Dedifferentiated amniotic fluid mesenchymal stem cell (primary cell): Measurements from ENCODE around the gene TIMM9.
"Not testable (repeated sequence)": the region's sequence is repeated elsewhere in the genome, so short reads cannot be mapped to it uniquely, and the experiment has no call there.

Experiments used
- DNase-seq: peaks from one replicate; pipeline ENCODE4 v3.0.0-alpha.2; 2016; ENCODE audit errors: extremely low spot score

The TIMM9 gene, protein sequence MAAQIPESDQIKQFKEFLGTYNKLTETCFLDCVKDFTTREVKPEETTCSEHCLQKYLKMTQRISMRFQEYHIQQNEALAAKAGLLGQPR

GRCh38 chr14:58427281-58428117 is at the start of gene TIMM9, which contains the start of gene KIAA0586:
TSS of gene TIMM9 (minus strand) at chr14:58427531. CDS start at chr14:58411945, 15,586 bp downstream.
TSS of gene KIAA0586 (plus strand) at chr14:58427719. CDS start at chr14:58428265, 546 bp downstream.
- DNase-seq, result peak; percentile 99

DNA sequence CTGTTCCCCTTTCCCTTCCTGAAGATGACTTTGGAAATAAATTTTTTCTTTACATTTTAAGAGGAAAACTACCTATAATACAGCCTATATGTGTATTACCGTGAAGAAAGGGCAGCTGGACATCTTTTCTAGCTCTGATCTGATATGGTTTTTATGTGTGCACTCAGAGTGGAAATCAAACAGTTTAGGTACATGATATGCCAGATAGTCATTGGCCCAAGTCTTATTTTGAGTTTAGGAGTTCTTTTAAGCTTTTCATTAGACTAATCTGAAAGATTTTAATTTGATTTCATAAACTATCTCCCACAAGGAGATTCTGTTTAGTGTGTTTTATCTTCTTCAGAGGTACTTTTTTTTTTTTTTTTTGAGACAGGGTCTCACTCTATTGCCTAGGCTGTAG is 49.0 kb upstream of the TIMM9 start:
- DNase-seq, result no peak

DNA sequence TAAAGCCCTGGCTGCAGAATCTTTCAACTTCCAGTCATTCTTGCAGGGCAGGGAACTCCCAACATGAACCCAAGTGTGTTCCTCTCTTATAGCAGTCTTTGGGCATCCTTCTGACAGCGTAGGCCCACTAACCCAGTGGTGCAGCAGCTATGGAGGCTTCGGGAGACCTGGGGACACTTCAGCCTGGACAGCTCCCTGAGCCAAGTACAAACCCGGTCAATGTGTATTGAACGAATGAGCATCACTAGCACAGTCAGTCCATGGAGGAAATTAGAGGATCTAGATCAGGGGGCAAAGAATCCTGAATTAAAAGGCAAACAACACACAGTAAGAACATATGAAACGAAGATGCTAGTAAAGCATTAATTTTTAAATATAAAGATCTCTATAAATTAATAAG is 42.0 kb upstream of the TIMM9 start:
- no peak for DNase-seq

GRCh38 chr14:58467575-58467974 is 40.2 kb upstream of the TIMM9 start:
- no peak for DNase-seq

- DNase-seq, result no peak
Observed at GRCh38 chr14:58466459-58466858, 39.1 kb upstream of the TIMM9 start.

DNA sequence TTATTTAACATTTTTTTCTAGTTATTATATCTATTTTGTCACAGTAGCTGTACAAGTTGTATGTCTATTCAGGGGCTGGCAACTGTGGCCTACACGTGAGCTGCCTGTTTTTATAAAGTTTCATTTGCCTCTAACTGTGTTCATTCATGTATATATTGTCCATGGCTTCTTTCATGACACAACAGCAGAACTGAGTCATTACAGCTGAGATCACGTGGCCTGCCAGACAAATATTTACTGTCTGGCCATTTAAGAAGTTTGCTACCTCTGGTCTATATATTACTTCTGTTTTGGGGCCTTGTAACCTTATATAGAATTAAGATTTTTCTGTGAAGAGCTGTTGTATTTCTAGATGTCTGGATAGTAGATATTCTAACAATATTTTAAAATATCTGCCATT is 38.1 kb upstream of the TIMM9 start:
- no peak for DNase-seq

GRCh38 chr14:58464652-58465051 is 37.3 kb upstream of the TIMM9 start:
- no peak for DNase-seq

GRCh38 chr14:58463147-58463546 is 35.8 kb upstream of the TIMM9 start:
- DNase-seq, result no peak

DNA sequence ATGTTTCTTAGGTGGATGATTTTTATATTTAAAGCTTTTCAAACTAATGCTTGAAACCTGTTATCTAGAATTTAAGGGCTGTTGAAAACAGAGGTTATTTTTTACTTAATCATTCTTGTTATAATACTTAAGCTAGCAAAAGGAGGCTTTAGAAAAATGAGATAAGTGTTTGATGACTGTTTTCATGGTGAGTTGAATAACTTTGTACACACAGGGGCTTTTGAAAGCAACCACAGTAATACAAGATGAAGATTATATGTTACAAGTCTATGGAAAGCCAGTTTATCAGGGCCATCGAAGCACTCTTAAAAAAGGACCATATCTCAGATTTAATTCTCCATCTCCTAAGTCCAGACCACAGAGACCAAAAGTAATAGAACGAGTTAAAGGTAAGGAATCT is 33.4 kb upstream of the TIMM9 start:
- no peak for DNase-seq

DNA sequence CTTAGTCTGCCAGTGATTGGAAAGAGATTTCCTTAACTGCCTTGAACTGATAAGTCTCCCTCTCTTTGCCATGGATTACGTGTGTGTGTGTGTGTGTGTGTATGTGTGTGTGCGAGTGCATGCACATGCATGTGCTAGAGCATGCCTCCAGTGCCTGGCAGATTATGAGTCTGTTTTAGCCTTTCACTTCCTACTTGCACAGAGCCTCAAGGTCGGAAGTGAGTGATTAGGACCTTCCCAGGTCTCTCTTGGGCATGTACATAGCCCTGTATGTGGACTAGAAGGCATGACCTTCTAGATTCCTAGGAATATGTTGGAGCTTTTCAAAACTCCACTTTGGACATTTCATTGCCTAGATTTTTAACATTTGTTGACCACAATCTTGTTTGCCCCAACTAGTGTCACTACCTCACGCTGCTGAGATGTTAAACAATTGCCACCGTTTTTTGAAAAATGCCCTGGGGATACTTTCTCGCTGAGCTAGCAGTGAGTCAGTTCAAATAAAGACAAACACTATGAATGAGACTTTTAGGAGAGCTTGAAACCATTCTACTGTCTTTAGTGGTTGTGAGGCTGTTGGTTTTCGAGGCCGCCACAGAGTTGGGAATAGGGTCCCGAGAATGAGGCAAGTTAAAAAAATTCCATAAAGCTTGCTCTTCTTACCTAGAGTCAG is 28.4 kb upstream of the TIMM9 start:
- peak; percentile 31 for DNase-seq

GRCh38 chr14:58444627-58445026 is 17.3 kb upstream of the TIMM9 start:
- no peak for DNase-seq

DNA sequence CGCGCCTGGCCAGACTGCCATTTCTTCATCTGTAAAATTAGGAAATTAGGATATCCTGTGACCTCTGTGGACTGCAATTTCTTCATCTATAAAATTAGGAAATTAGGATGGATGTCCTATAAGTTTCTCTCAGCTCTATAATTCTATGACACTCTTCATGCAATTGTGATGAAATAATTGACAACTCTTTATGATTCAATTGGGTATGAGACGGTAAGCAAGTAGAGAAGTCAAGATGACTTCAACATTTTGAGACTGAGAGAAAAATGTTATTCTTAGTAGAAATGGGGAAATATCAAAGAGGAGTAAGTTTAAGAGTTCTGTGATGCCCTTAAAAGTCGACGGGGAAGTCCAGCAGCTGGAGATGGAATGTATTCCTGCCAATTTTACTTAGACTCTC is 12.1 kb upstream of the TIMM9 start:
- no peak for DNase-seq

DNA sequence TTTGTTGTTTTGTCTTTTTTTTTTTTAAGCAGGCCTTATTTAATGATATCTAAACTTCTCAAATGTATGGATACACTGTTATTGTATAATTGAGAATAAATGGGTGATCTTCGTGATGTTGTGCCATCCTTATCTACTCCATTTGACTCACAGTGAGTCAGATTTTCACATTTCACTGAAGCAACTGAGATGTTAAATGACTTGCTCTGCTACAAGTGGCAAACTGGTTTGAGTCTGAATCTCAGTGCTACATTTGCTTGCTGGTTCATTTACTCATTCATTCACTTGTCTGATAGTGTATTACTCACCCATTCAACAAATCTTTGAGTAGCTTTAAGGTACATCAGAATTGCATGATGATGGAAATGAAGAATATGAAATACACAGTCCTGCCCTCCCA is 2.8 kb upstream of the TIMM9 start:
- DNase-seq, result peak; percentile 22

DNA sequence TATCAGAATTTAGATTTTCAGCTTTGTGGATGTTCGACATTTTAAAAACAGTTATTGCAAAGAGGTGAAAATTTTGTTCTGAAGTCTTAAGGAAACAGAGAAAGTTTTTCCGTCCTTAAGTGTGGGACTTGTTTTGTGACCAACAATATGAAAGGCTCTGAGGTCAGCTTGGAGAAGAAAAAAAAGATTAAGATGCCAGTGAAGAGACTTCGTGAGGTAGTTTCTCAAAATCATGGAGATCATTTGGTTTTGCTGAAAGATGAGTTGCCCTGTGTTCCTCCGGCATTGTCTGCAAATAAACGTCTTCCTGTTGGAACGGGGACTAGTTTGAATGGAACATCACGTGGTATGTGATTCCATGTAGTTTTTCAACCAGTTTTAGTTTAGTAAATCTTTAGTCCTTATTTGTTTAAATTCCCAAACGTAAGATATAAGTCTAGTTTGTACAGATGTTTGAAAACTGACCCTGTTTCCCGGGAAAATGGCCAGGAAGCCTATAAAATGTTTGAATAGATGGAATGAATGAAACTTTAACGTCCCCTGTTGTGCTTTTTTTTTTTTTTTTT is 870 bp upstream of the TIMM9 start:
- peak; percentile 24 for DNase-seq

DNA sequence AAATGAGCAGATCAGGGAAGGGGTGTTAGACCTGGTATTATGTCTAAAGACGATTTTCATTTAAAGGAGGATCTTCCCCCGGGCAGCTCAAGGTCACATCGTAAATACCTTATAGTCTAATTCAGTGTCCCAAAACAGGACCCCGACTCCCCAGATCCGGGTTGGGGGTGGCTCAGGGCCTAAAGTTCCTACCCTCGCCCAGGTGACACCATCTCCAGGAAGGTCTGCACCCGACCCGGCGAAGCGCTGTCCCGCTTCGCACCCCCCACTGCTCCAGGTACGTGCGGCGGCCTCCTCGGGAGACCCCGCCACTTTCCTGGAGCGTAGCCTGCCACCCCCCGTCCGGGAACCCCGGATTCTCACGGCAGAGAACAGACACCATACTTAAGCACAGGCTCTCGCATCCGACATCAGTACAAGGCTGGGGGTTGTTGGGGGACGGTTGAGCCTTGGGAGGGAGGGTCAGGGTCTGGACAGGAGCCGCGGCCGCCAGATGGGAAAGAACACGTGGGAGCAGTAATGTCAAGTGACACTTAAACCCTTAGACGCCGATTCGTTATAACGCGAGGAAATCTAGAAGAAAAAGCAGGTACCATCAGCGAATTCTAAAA is 556 bp downstream of the TIMM9 start:
- peak; percentile 31 for DNase-seq

DNA sequence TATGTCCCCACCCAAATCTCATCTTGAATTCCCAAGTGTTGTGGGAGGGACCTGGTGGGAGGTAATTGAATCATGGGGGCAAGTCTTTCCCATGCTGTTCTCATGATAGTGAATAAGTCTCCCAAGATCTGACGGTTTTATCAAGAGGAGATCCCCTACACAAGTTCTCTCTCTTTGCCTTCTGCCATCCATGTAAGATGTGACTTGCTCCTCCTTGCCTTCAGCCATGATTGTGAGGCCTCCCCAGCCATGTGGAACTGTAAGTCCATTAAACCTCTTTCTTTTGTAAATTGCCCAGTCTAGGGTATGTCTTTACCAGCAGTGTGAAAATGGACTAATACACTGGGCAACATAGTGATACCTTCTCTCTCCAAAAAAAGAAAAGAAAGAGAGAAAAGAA is 10.4 kb downstream of the TIMM9 start:
- DNase-seq, result not testable (repeated sequence)

GRCh38 chr14:58415636-58416547 is 11.4 kb downstream of the TIMM9 start:
- DNase-seq, result no peak

DNA sequence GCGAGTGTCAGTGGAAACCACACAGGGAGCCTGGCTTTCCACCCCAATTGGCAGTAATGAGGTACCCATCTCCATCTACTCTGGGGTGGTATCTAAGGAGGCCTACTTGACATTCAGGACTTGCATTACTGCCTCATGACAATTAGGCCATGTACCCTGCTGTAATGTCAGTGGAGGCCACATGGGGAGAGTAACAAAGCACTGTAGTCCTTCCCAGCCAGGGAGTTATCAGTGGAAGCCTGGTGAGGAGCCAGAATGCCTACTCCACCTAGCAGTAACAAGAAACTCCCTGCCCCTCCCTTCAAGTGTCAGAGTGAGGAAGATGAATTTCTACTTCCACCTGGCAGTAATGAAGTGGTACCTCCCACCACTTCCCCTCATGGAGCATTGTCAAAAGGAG is 12.5 kb downstream of the TIMM9 start:
- DNase-seq, result no peak

DNA sequence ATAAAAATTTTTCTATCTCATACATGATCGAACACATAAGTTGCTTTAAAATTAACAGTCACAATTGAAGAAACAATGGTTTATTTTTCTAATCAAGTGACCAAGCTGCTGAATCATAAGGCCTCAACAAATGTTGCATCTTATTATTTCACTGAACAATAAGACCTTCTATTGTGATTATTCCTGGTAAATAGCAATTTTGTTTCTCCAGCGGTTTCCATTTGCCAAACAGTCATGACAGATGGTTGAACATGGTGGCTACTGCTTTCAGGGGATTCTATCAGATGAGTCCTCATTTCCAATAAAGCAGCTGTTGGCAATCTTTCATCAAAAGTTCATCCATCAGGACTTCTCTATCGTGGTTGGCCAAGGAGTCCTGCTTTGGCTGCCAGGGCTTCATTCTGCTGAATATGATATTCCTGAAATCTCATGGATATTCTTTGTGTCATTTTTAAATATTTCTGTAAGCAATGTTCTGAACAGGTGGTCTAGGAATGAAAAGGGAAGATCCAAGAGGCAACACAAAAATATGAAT is 18.6 kb downstream of the TIMM9 start:
- DNase-seq, result no peak

DNA sequence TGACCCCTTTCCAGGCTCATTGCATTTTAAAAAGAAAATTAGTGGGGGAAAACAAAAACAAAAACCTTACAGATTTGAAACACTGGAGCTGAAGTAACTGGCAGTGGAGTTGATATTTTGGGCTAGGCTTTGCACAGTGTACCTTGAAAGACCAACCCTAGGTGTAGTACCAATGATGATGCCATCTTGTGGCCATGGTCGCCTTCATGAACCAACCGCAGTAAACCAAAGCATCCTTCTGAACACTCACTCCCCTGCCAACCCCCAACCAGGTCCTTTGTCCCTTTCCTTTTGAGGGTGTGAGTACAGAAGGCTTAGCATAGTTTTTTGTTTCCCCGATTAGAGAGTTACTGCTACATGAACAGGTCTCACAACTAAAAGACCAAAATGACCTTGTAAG is 25.7 kb downstream of the TIMM9 start:
- no peak for DNase-seq

GRCh38 chr14:58398895-58399294 is 28.4 kb downstream of the TIMM9 start:
- DNase-seq, result no peak
